ENCODE data around the gene RTP5. TPM values are rescaled to one million over a fixed set of nuclear protein-coding genes. Genes with fewer than 3 reads are reported as not detected.

RTP5 gene
- total and polyA plus RNA-seq, 2 experiments from 2014 or later: not detected

- TF ChIP-seq EZH2phosphoT487 (IDR thresholded peaks at IDR 0.05; ENCODE audit: low read depth, severe bottlenecking, unreplicated experiment): no peak
- TF ChIP-seq CTCF (IDR thresholded peaks at IDR 0.05; ENCODE audit: poor library complexity): no peak
- TF ChIP-seq EZH2 (IDR thresholded peaks at IDR 0.05; ENCODE audit: borderline replicate concordance): no peak
- no peak for DNase-seq (ENCODE audit: low spot score)
- no peaks in the 10 kb centered on the region for H3K27me3 ChIP-seq
- peaks cover 7% of the 10 kb centered on the region for H3K4me1 ChIP-seq (ENCODE audit: insufficient read depth)
- H4K20me1 ChIP-seq (ENCODE audit: insufficient read depth, poor library complexity, severe bottlenecking): no peaks in the 10 kb centered on the region
- H3K9me3 ChIP-seq (ENCODE audit: low read depth): no peaks in the 10 kb centered on the region
- H3K4me3 ChIP-seq: no peak overlapping the region
- no peaks in the 10 kb centered on the region for H3K36me3 ChIP-seq (replicated peaks; ENCODE audit: insufficient read depth, low read depth)
- H3K27ac ChIP-seq: no peak overlapping the region
- no peak overlapping the region for H3K4me2 ChIP-seq
- H3K9me2 ChIP-seq (replicated peaks; ENCODE audit: insufficient read depth): no peaks in the 10 kb centered on the region
- H2AFZ ChIP-seq: no peak overlapping the region
- no peaks in the 10 kb centered on the region for H3K79me2 ChIP-seq
- 93% methylated on average over 1 of the region's 1 CpG for WGBS (ENCODE audit: low lambda C conversion rate, missing lambda C conversion rate)
Observed at GRCh38 chr2:241861264-241861663, 8.3 kb upstream of the RTP5 start.

- DNase-seq (ENCODE audit: low spot score): no peak
- TF ChIP-seq EZH2phosphoT487 (IDR thresholded peaks at IDR 0.05; ENCODE audit: low read depth, severe bottlenecking, unreplicated experiment) (no peak), CTCF (IDR thresholded peaks at IDR 0.05; ENCODE audit: poor library complexity) (no peak)
- no peaks in the 10 kb centered on the region for H3K9me2 ChIP-seq (replicated peaks; ENCODE audit: insufficient read depth)
- H3K4me3 ChIP-seq: no peak overlapping the region
- no peaks in the 10 kb centered on the region for H3K79me2 ChIP-seq
- no peak overlapping the region for H3K27ac ChIP-seq
- H2AFZ ChIP-seq: no peak overlapping the region
- H3K27me3 ChIP-seq: no peaks in the 10 kb centered on the region
- WGBS (ENCODE audit: low lambda C conversion rate, missing lambda C conversion rate): 81% methylated on average over 8 of the region's 8 CpGs
- no peaks in the 10 kb centered on the region for H3K9me3 ChIP-seq (ENCODE audit: low read depth)
- H3K36me3 ChIP-seq (replicated peaks; ENCODE audit: insufficient read depth, low read depth): no peaks in the 10 kb centered on the region
- no peaks in the 10 kb centered on the region for H4K20me1 ChIP-seq (ENCODE audit: insufficient read depth, poor library complexity, severe bottlenecking)
- no peak overlapping the region for H3K4me2 ChIP-seq
- peaks cover 7% of the 10 kb centered on the region for H3K4me1 ChIP-seq (ENCODE audit: insufficient read depth)
Observed at GRCh38 chr2:241862093-241862492, 7.4 kb upstream of the RTP5 start.

- WGBS (ENCODE audit: low lambda C conversion rate, missing lambda C conversion rate): 90% methylated on average over 22 of the region's 22 CpGs
- peaks cover 7% of the 10 kb centered on the region for H3K4me1 ChIP-seq (ENCODE audit: insufficient read depth)
- DNase-seq (ENCODE audit: low spot score): no peak
- no peaks in the 10 kb centered on the region for H3K9me2 ChIP-seq (replicated peaks; ENCODE audit: insufficient read depth)
- H3K4me3 ChIP-seq: no peak overlapping the region
- H3K9me3 ChIP-seq (ENCODE audit: low read depth): no peaks in the 10 kb centered on the region
- TF ChIP-seq CTCF (IDR thresholded peaks at IDR 0.05; ENCODE audit: poor library complexity) (no peak), EZH2 (IDR thresholded peaks at IDR 0.05; ENCODE audit: borderline replicate concordance) (no peak), EZH2phosphoT487 (IDR thresholded peaks at IDR 0.05; ENCODE audit: low read depth, severe bottlenecking, unreplicated experiment) (no peak)
- H3K27ac ChIP-seq: no peak overlapping the region
- no peaks in the 10 kb centered on the region for H3K36me3 ChIP-seq (replicated peaks; ENCODE audit: insufficient read depth, low read depth)
- no peak overlapping the region for H2AFZ ChIP-seq
- H3K79me2 ChIP-seq: no peaks in the 10 kb centered on the region
- H3K4me2 ChIP-seq: no peak overlapping the region
- no peaks in the 10 kb centered on the region for H3K27me3 ChIP-seq
- no peaks in the 10 kb centered on the region for H4K20me1 ChIP-seq (ENCODE audit: insufficient read depth, poor library complexity, severe bottlenecking)
Observed at GRCh38 chr2:241862775-241863535, 6.6 kb upstream of the RTP5 start.
